HG03175 (cell line): Measurements from ENCODE around the gene TMEM244.
"Not testable (repeated sequence)": the region's sequence is repeated elsewhere in the genome, so short reads cannot be mapped to it uniquely, and the experiment has no call there.

Source experiments
- ATAC-seq: cut with Tn5 transposase; IDR thresholded peaks from one replicate; pipeline ENCODE4 v1.9.1; 2021; ENCODE audit warnings: mild to moderate bottlenecking, moderate library complexity; ENCODE audit not compliant: unreplicated experiment

Gene TMEM244

GRCh38 chr6:129871221-129871620 lies 10.1 kb upstream of the TMEM244 start:
- ATAC-seq, result no peak

- no peak for ATAC-seq
Measured at GRCh38 chr6:129867403-129867802, 6.3 kb upstream of the TMEM244 start.

GRCh38 chr6:129866688-129867087 lies 5.6 kb upstream of the TMEM244 start:
- ATAC-seq, result no peak

GRCh38 chr6:129866256-129866655 lies 5.1 kb upstream of the TMEM244 start:
- ATAC-seq, result no peak

- no peak for ATAC-seq
Measured at GRCh38 chr6:129865013-129865412, 3.9 kb upstream of the TMEM244 start.

GRCh38 chr6:129863664-129864063 lies 2.5 kb upstream of the TMEM244 start:
- no peak for ATAC-seq

GRCh38 chr6:129859524-129859923 lies 1.6 kb downstream of the TMEM244 start:
- ATAC-seq, result no peak

GRCh38 chr6:129857838-129858237 lies 3.3 kb downstream of the TMEM244 start:
- no peak for ATAC-seq

GRCh38 chr6:129853996-129854711 lies 7.0 kb downstream of the TMEM244 start:
- ATAC-seq, result no peak

- no peak for ATAC-seq
Measured at GRCh38 chr6:129852257-129852858, 8.8 kb downstream of the TMEM244 start.

- ATAC-seq, result no peak
Measured at GRCh38 chr6:129849456-129849855, 11.7 kb downstream of the TMEM244 start.

GRCh38 chr6:129846761-129847160 lies 14.4 kb downstream of the TMEM244 start:
- no peak for ATAC-seq

- no peak for ATAC-seq
Measured at GRCh38 chr6:129845696-129846095, 15.4 kb downstream of the TMEM244 start.

GRCh38 chr6:129844118-129844891 lies 16.8 kb downstream of the TMEM244 start:
- ATAC-seq, result no peak

- no peak for ATAC-seq
Measured at GRCh38 chr6:129843573-129843972, 17.5 kb downstream of the TMEM244 start.

- ATAC-seq, result no peak
Measured at GRCh38 chr6:129842881-129843409, 18.2 kb downstream of the TMEM244 start.

- no peak for ATAC-seq
Measured at GRCh38 chr6:129842137-129842536, 19.0 kb downstream of the TMEM244 start.

GRCh38 chr6:129839562-129839961 lies 21.6 kb downstream of the TMEM244 start:
- ATAC-seq, result not testable (repeated sequence)

- ATAC-seq, result no peak
Measured at GRCh38 chr6:129835691-129836090, 25.4 kb downstream of the TMEM244 start.

GRCh38 chr6:129832299-129832698 lies 28.8 kb downstream of the TMEM244 start:
- no peak for ATAC-seq

- ATAC-seq, result no peak
Measured at GRCh38 chr6:129828229-129828628, 32.9 kb downstream of the TMEM244 start.

GRCh38 chr6:129818251-129818650 lies 42.9 kb downstream of the TMEM244 start:
- no peak for ATAC-seq
